Measurements from ENCODE around the gene TP73. TPM values are rescaled to one million over a fixed set of nuclear protein-coding genes. Genes with fewer than 3 reads are reported as not detected.

The TP73 gene
- total RNA-seq, 3 donors from 2014 or later = 0.66 to 1.0 TPM; not detected in 1

DNA sequence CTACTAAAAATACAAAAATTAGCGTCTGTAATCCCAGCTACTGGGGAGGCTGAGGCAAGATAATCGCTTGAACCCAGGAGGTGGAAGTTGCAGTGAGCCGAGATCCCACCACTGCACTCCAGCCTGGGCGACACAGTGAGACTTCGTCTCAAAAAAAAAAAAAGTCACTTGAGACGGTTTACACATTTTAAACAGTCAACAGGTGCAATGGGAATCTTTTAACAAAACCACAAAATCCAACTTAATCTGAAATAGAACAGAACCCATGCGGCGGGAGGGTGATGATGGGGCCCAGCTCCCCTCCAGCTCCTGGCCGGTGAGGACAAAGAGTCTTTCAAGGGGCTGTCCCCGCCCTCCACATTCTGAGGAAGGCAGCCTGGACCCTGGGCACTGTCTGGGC is 48.3 kb downstream of the TP73 start:
- intact Hi-C loops (cut with DNase I; ENCODE audit: low total_unique reads) = no loop called here
- Histone ChIP-seq H3K9me3 (no peaks in the 10 kb centered on the region), H3K27me3 (peaks cover 0 to 67% of the 10 kb centered on the region in 2 donors), H3K4me3 (no peak overlapping the region), H3K36me3 (no peaks in the 10 kb centered on the region), H3K27ac (no peak overlapping the region), H3K4me1 (peaks cover 6 to 11% of the 10 kb centered on the region in 2 donors)
- TF ChIP-seq, protein P1, sequence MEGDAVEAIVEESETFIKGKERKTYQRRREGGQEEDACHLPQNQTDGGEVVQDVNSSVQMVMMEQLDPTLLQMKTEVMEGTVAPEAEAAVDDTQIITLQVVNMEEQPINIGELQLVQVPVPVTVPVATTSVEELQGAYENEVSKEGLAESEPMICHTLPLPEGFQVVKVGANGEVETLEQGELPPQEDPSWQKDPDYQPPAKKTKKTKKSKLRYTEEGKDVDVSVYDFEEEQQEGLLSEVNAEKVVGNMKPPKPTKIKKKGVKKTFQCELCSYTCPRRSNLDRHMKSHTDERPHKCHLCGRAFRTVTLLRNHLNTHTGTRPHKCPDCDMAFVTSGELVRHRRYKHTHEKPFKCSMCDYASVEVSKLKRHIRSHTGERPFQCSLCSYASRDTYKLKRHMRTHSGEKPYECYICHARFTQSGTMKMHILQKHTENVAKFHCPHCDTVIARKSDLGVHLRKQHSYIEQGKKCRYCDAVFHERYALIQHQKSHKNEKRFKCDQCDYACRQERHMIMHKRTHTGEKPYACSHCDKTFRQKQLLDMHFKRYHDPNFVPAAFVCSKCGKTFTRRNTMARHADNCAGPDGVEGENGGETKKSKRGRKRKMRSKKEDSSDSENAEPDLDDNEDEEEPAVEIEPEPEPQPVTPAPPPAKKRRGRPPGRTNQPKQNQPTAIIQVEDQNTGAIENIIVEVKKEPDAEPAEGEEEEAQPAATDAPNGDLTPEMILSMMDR (IDR thresholded peaks at IDR 0.05) = no peak
- TF ChIP-seq POLR2AphosphoS5 (IDR thresholded peaks at IDR 0.05) (no peak), POLR2A (IDR thresholded peaks at IDR 0.05) (no peak)
- no peak for DNase-seq (ENCODE audit: low spot score in 2 of 2)

DNA sequence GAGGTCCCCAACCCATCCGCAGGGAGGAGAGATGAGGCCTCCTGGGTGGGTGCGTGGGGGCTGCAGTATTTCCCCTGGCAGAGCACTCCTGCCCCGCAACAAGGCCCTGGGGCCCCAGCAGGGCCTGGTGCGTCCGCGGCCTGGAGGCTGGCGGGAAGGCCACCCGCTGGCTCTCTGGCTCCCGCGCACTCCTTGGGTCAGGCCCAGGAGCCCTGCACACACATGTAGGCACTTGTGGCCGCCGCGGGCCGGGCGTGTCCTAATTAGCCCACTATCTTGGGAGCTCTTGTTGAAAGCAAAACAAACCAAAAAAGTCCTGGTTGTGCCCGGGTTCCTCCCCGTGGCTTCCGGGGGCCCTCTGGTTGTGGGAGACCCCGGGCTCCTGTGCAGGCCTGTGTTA is 50.2 kb downstream of the TP73 start:
- DNase-seq (ENCODE audit: low spot score in 2 of 2) = no peak
- peak overlapping the region; percentile 69 to 78 for H3K27ac ChIP-seq
- intact Hi-C loops (cut with DNase I; ENCODE audit: low total_unique reads) = no loop called here
- H3K4me3 ChIP-seq = peak overlapping the region in 1 of 3 donors; percentile 16
- TF ChIP-seq, protein P1 (IDR thresholded peaks at IDR 0.05) = no peak
- TF ChIP-seq POLR2AphosphoS5 (IDR thresholded peaks at IDR 0.05) = no peak
- no peak for TF ChIP-seq POLR2A (IDR thresholded peaks at IDR 0.05)
- peaks cover 6 to 11% of the 10 kb centered on the region in 2 donors for H3K4me1 ChIP-seq
- H3K36me3 ChIP-seq = no peaks in the 10 kb centered on the region
- no peaks in the 10 kb centered on the region for H3K9me3 ChIP-seq
- H3K27me3 ChIP-seq = peaks cover 0 to 64% of the 10 kb centered on the region in 2 donors

DNA sequence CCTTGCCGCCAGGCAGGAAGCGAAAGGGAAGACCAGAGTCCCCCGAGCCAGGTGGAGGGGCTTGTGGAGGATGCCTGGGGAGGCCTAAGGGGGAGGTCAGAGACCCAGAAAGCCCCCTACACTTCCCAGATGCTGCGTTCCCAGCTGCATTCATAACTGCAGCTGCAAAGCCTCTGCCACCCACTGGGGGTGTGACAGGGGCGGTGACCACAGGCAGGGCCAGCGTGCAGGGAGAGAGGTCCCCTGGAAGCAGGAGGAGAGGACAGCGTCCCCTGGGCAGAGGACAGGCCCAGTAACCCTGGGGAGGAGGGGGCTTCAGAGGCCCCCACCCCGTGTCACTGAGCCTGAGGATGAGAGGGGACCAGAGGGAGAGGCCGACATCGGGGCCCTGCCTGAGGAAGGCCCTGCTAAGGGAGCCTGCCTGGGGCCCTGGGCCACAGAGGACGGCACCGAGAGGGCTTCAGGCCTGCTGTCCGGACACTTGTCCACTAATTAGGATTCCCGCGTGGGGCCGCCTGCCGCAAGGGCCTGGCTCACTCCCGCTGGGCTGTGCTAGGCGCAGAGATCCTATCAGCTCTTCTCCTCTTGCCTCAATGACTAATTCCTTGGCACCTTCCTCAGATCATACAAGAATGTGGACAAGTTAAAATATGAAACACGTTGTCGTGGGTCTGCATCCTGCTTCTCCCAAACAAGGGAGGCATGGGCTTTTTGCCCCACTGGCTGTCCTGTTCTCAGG is 50.8 kb downstream of the TP73 start:
- H3K4me3 ChIP-seq = peak overlapping the region in 2 of 3 donors; percentile 16 to 39
- intact Hi-C loops (cut with DNase I; ENCODE audit: low total_unique reads) = no loop called here
- peaks cover 0 to 64% of the 10 kb centered on the region in 2 donors for H3K27me3 ChIP-seq
- DNase-seq (ENCODE audit: low spot score in 2 of 2) = peak in 1 of 2 donors; percentile 73
- H3K4me1 ChIP-seq = peaks cover 6 to 11% of the 10 kb centered on the region in 2 donors
- peak overlapping the region; percentile 69 to 78 for H3K27ac ChIP-seq
- TF ChIP-seq POLR2AphosphoS5 (IDR thresholded peaks at IDR 0.05) = no peak
- TF ChIP-seq, protein P1 (IDR thresholded peaks at IDR 0.05) = peak in 1 of 3 donors; percentile 20
- H3K36me3 ChIP-seq = no peaks in the 10 kb centered on the region
- H3K9me3 ChIP-seq = no peaks in the 10 kb centered on the region

DNA sequence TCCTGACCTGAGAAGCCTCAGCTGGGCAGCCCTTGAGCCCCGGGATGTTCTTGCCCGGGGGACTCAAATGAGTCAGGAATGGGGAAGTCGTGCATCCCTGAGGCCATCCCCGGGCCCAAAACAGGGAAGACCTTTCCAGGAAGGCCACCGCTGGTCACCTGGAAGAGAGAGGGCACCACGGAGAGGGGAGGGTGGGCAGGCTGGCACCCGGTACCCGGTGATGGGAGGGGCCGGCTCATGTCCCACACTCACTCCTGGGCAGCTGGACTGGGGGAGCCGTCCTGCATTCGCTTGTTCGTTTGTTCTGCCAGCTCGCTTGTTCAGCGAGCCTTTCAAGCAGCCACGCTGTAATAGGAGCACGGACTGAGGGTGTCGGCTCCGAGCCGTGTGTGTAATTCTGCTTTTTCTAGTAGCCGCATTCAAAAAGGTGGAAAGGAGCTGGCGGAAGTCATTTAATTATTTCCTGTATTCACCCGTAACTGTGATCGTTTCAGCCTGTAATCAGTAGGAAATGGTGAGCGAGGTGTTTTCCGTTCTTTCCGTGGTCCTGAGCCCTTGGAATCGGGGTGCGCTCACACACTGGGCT is 51.6 kb downstream of the TP73 start:
- H3K27me3 ChIP-seq = peaks cover 0 to 64% of the 10 kb centered on the region in 2 donors
- H3K4me3 ChIP-seq = peak overlapping the region in 2 of 3 donors; percentile 16 to 39
- intact Hi-C loops (cut with DNase I; ENCODE audit: low total_unique reads) = no loop called here
- no peaks in the 10 kb centered on the region for H3K36me3 ChIP-seq
- H3K27ac ChIP-seq = peak overlapping the region; percentile 69 to 78
- TF ChIP-seq, protein P1 (IDR thresholded peaks at IDR 0.05) = no peak
- TF ChIP-seq POLR2A (IDR thresholded peaks at IDR 0.05) (no peak), POLR2AphosphoS5 (IDR thresholded peaks at IDR 0.05) (peak in 1 of 3 donors; percentile 29)
- H3K4me1 ChIP-seq = peaks cover 6 to 11% of the 10 kb centered on the region in 2 donors
- no peaks in the 10 kb centered on the region for H3K9me3 ChIP-seq
- peak in 1 of 2 donors; percentile 57 for DNase-seq (ENCODE audit: low spot score in 2 of 2)

DNA sequence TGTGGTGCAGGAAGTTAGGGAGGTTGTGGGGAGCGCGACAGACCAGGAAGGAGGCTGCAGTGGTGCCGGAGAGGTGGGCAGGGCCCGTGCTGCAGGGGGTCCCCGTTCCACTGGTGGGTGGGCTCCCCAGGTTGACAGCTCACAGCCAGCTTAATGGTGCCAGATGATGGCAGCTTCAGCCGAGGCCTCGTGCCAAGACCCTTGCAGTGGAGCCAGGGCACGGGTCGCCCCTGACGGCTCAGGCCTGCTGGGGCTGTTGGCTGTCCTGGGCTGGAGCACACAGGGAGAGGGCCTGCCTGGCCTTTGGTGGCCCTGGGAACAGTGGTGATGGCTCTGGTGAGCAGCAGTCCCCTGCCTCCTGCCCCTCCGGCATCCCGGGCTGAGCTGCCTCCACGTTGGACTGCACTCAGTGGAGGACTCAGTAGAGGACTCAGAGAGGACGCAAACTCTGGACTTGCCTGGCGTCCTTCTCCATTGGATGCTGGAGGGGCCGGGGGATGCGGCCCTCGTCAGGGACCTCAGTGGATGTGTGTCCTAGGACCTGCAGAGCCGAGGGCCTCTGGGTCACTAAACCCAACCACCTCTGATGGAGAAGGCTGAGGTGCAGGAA is 53.1 kb downstream of the TP73 start:
- DNase-seq (ENCODE audit: low spot score in 2 of 2) = no peak
- intact Hi-C loops (cut with DNase I; ENCODE audit: low total_unique reads) = no loop called here
- peaks cover 6 to 11% of the 10 kb centered on the region in 2 donors for H3K4me1 ChIP-seq
- H3K9me3 ChIP-seq = no peaks in the 10 kb centered on the region
- TF ChIP-seq, protein P1 (IDR thresholded peaks at IDR 0.05) = no peak
- TF ChIP-seq POLR2AphosphoS5 (IDR thresholded peaks at IDR 0.05) = no peak
- no peak for TF ChIP-seq POLR2A (IDR thresholded peaks at IDR 0.05)
- H3K4me3 ChIP-seq = no peak overlapping the region
- H3K36me3 ChIP-seq = no peaks in the 10 kb centered on the region
- peaks cover 0 to 68% of the 10 kb centered on the region in 2 donors for H3K27me3 ChIP-seq
- H3K27ac ChIP-seq = peak overlapping the region in 1 of 2 donors; percentile 43

All from breast epithelium (tissue), 4 donors.